Esophagus muscularis mucosa (tissue), 3 donors: ENCODE measurements around the gene ARL14.

Source experiments
- POLR2A ChIP-seq: fragments of 450-650 bp; IDR thresholded peaks from one replicate; pipeline ENCODE4 v1.6.1; 2017; ENCODE audit warnings: antibody characterized with exemption, moderate library complexity, mild to moderate bottlenecking, low read depth
- TF ChIP-seq, protein P1 (sequence below), 3 experiments: fragments of 200-600 bp in 2 of 3; fragments of 450-650 bp in 1 of 3; sonication (generic) in 2 of 3; IDR thresholded peaks; one replicate each; pipeline ENCODE4 v1.5.1; 2017 to 2019; ENCODE audit warnings: antibody characterized with exemption in 3 of 3, mild to moderate bottlenecking in 2 of 3, moderate library complexity in 1 of 3

DNA sequence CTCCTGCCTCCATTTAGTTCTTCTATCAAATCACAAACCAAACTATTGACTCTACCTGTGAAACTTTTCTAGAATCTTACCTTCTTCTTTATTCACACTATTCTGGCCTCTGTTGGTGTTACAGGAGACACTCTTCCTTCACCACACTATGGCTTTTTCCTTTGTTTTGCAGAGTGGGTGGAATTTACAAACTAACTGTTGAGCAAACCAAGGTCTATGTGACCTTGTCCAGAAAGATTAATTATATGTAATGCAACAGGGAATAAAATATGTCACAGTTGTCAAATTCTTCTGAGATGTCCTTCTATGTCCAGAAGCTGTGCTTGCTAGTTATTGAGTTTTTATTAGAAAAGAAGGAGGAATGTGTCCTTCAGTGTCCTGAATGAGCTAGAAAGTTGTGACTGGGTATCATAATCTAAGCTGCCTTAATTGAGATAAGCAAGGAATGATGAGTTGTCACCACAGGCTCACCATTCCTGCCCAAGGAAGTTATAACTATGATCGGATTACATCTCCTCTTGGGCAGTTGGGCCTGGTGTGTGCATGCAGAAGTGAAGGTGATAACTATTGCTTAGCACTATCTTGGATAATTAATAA lies 21.7 kb downstream of the ARL14 start:
- TF ChIP-seq, protein P1, sequence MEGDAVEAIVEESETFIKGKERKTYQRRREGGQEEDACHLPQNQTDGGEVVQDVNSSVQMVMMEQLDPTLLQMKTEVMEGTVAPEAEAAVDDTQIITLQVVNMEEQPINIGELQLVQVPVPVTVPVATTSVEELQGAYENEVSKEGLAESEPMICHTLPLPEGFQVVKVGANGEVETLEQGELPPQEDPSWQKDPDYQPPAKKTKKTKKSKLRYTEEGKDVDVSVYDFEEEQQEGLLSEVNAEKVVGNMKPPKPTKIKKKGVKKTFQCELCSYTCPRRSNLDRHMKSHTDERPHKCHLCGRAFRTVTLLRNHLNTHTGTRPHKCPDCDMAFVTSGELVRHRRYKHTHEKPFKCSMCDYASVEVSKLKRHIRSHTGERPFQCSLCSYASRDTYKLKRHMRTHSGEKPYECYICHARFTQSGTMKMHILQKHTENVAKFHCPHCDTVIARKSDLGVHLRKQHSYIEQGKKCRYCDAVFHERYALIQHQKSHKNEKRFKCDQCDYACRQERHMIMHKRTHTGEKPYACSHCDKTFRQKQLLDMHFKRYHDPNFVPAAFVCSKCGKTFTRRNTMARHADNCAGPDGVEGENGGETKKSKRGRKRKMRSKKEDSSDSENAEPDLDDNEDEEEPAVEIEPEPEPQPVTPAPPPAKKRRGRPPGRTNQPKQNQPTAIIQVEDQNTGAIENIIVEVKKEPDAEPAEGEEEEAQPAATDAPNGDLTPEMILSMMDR (IDR thresholded peaks at IDR 0.05): no peak
- no peak for TF ChIP-seq POLR2A
